ENCODE results near the gene PCK1.

GRCh38 chr20:57586370-57586793 is 25.5 kb downstream of the PCK1 start:
- TF ChIP-seq ARNT2 (CRISPR knock-in tag; IDR thresholded peaks at IDR 0.05; ENCODE audit: low read depth) (no peak), PHF20 (CRISPR knock-in tag; IDR thresholded peaks at IDR 0.05) (no peak), HNF1A (IDR thresholded peaks at IDR 0.05; ENCODE audit: low read depth) (no peak), HNF1A (CRISPR knock-in tag; IDR thresholded peaks at IDR 0.05; ENCODE audit: borderline replicate concordance) (no peak), ZNF83 (CRISPR knock-in tag; IDR thresholded peaks at IDR 0.05; ENCODE audit: borderline replicate concordance) (no peak), ZNF281 (CRISPR knock-in tag; IDR thresholded peaks at IDR 0.05; ENCODE audit: borderline replicate concordance) (peak; percentile 100), MXI1 (IDR thresholded peaks at IDR 0.05; ENCODE audit: borderline replicate concordance, low read depth, low read length) (no peak; the same call in 2 of the 3 replicates), TERF1 (CRISPR knock-in tag; IDR thresholded peaks at IDR 0.05) (no peak), ZNF839 (CRISPR knock-in tag; IDR thresholded peaks at IDR 0.05; ENCODE audit: borderline replicate concordance) (no peak), ZBTB37 (CRISPR knock-in tag; IDR thresholded peaks at IDR 0.05) (no peak), JUNB (CRISPR knock-in tag; IDR thresholded peaks at IDR 0.05; ENCODE audit: borderline replicate concordance) (no peak), NFRKB (IDR thresholded peaks at IDR 0.05) (no peak), CTCF (CRISPR knock-in tag; IDR thresholded peaks at IDR 0.05) (peak; percentile 36; the same call in 1 of the 2 replicates)
